ENCODE measurements around the gene EFCAB9.
"Not testable (repeated sequence)": the region's sequence is repeated elsewhere in the genome, so short reads cannot be mapped to it uniquely, and the experiment has no call there.

EFCAB9 gene

DNA sequence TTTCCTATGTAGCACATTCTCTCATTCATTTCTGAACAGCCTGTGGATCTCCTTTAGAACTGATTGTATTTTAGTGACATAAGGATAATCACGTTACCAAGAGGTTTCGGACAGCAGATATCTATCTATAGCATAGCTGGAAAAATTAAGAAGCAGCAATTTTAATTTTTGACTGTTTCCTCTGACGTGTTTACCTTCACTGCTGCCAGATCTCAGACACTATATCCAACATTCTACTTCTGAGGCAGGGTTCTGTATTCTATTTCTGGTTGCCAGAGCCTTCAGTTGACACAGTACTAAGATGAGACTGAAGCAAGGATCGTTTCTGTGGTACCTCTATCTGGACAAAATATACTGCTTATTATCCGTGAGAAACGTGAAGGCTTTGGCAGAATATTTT is at the start of gene EFCAB9:
Gene EFCAB9, plus strand, starts transcription at position 301 of the 400 bp plus-strand sequence. Its CDS starts 1 bp downstream, at position 302.
- DNase-seq, result no peak

DNA sequence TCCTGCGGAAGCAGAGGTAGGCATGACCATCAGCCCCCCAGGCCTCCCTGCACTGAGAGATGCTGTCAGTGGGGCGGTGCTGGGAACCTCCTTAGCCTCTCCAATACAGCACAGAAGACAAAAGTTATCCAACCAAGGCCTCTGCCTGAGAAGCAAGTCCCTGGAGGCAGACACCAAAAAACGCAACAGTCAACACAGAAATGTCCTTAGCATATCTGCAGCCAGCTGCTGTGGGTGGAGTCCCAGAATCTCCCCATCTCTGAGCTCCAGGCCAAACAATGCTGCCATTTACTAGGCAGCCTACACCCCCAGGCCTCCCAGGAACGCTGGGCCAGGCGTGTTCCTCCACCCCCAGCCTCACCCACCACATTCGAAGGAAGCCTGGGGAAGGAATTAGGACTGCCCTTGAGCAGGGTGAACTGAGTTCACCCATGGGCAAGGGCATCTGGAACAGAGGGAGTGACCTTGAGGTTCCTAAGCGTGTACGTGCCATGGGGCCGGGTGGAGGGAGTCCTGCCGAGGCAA is 49.6 kb upstream of the EFCAB9 start:
- DNase-seq, result no peak

DNA sequence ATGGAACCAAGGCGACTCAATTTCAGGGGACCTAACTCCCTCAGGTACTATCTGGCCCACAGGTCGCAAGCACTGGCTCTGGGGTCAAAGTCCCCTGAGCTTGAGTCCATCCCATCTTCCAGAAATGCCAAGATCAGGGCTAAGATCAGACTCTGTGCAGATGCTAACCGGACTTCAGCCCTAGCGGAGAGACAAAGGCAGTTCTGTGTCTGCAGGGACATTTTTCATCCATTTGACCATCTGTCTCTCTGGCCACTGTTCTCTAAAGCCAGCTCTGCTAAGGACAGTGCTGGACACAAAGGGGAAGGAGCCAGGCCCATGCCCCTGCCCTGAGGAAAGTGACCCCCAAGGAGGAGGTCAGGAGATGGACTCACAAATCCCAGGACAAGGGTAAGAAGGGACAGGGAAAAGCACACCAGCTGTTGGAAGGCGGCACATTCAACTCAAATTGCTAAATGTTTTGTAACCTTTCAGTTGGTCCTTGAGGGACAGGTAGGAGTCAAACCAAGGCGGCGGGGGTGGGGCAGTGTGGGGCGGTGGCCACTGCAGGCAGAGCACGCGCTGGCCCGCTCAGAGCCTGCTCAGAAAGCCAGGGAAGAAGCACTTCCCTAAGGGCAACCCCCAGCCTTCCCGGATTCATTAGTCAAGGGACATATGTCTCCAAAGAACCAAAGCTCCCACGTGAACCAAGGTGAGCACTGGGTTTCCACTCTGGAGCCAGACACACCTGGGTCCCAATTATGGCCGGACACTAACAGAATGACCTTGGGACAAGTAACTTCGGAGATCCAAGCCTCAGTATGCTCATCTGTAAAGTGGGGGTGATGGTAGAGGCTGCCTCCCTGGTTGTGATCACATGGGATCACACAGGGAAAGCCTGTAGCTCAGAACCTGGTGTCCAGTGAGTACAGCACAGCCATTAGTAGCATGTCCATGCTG is 48.8 kb upstream of the EFCAB9 start:
- no peak for DNase-seq

DNA sequence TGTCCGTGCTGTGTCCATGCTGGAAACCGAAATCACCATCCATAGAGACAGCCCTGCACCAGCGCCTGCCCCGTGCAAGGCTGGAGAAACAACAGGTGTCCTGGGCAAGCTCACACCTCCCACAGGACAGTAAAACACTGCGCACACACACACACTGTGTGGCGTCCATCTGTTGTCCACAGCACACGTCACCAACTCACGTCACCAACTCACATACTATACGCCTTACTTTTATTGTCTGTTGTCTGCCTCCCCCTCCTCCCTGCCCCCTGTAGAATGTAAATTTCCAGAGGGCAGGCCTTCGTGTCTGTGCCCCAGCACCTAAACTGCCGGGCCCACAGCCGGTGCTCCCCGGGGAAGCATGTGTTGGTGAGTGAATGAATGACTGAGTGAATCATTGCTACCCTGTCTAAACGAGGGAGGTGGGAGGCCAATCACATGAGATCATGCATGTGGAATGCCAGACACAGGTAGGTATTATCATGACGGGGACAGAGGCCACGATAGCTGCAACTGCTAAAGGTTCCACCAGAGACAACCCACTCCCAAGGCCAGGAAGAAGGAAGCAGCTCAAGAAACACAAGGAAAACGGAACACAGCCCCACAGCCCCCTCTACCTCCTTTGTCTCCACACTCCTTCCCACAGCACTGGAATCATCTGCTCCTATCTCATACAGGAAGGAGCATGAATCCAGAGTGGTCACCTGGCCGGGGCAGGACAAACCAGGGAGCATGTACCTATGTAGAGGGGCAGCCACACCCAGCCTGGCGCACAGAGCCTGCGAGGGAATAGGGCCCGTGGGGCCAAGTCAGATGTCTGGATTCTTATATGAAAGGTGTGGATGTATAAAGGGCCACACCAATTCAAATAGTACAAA is 47.9 kb upstream of the EFCAB9 start:
- no peak for DNase-seq

DNA sequence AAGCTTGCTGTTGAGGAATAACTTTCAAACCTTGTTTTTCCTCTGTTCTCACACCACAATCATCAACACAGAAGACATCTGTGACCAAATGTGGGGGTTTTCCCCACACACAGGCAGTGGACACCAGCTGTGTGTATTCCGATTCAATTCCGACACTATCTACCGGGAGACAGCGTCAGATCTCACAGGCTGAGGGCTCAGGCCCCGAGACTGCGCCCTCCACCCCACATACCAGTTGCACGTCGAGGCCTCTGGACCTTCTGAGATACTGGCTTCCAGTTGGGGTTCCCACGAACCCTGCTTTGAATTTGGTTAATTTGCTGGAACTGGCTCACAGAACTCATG is 47.3 kb upstream of the EFCAB9 start:
- DNase-seq, result no peak

DNA sequence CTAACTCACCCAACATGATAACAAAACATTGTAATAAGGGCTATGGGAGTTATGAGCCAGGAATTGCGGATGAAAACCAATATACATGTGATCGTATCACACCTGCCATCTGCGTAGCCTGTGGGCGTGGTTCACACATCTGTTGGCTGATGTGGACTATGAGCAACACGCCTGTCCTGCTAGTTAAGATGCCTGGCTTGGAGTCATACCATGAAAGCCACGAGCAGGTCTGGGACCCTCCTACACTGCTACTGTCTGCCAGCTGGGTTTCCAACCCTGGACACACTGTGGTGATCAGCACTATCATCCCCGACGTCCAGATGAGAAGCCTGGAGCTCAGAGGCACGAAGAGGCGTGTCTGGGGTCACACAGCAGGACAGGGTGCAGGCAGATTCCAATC is 46.1 kb upstream of the EFCAB9 start:
- no peak for DNase-seq

DNA sequence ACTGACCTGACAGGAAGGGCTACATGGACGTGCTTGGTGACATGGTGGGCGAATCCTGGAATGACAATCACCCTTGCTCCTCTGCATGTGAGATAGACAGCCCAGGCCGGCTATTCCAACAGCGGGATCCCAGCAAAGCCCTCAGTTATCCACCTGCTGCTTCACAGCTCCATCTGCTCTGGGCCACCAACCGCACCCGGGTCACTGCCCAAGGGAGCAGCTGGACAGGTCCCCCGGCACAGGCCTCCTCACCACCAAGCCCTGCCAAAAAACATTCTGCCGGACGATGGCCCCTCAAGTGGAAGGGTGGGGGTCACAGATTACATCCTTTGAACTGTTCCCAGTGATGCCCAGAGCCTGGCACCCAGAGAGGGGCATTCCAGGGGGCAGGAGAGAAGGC is 45.6 kb upstream of the EFCAB9 start:
- no peak for DNase-seq

DNA sequence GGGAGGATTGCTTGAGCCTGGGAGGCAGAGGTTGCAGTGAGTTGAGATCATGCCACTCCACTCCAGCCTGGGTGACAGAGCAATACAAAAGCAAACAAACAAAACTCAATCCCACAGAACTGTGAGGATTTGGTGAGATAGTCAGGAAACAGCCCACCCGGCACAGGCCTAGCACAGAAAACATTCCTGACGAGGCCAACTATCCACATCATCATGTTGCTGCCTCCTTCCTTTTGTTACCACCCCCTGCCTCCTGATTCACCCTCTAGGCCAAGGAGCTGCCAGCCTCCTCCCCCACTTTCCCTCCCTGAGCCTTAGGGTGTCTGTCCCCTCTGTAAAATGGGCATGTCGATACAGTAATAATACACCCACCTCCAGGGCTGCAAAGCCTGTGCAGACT is 44.9 kb upstream of the EFCAB9 start:
- DNase-seq, result no peak

DNA sequence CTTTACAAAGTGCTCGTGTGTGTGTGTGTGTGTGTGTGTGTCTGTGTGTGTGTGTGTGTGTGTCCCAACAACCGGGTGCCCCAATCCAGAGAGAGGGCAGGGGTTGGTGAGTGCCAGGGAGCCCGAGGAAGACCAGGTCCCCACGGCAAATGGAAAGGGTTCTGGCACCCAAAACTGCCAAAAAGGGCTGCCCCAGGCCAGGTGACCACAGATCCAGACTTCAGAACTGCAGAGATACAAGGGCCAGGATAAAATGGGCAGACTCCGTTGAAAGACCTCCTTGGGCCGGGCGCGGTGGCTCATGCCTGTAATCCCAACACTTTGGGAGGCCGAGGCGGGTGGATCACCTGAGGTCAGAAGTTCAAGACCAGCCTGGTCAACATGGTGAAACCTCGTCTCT is 44.5 kb upstream of the EFCAB9 start:
- DNase-seq, result not testable (repeated sequence)

DNA sequence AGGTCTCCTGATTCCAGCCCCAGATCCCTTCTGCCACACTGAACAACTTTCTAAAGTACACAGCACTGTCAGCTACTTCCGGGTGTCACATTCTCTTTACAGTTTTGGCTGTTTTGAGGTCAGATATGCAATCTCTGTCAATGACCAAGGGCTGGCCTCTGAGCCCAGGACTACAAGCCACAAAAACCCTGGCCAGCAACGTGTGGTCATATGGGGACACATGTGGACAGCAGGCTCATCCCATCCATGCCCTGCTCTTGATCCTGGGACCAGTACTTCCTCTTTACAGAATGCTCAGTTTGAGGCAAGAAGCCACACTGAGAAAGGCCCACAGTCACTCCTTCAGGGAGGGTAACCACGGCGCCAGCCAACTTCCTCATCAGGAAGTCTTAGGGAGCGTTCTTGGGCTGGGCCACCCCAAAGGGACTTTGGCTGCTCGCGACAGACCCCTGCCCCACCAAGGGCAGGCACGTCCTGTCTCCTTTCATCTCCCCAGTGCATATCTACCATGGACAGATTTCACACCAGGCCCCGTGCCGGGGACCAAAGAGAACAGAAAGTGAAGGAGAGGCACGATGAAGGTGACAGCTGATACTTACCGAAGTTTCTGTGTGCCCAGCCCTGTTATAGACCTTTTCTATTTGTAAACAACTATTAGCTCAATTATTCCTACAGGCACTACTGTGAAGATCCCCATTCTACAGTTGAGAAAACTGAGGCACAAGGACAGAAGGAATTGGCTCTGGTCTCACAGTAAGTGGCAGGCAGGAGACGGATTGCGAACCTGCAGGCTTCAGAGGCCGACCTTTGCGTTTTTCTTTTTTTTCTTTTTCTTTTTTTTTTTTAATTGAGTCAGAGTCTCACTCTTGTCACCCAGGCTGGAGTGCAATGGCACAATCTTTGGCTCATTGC is 43.2 kb upstream of the EFCAB9 start:
- no peak for DNase-seq

DNA sequence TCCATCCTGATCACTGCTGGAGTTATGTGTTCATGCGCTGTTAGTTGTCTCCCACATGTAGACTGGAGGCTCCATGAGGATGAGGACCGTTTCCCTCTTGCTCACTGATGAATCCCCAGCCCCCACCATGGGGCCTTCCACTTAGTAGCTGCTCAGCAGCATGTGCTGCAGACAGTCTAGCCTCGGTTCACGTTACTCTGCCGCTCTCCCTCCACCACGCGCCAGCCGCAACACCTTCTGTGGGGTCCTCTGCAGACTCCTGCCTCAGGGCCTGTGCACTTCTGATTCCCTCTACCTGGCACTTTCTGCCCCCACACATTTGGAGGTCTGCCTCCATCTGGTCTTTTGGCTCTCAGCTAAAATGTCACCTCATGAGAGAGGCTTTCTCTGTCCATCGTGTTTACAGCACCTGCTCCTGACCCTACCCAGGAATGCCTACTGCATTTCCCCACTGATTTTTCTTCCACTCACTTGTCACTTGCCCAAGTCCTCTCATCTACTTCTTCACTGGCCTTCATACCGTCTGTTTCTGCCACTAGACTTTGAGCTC is 42.2 kb upstream of the EFCAB9 start:
- DNase-seq, result no peak

DNA sequence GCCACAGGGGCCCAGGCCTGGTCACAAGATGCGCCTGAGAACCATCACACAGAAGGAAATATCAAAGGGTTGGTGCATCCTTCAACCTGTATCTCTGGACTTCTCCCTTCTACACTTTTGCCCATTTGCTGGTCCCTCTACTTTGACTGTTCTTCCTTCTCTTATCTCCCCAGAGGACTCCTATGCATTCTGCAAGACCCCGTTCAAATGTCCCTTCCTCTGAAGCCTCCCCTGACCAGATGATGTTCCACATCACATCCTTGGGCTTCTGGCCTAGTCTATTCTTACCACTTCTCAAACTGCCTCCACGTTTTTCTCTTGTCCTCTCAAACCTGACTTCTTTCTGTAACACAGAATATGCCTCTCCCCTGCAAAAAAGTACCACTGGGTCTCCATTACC is 40.3 kb upstream of the EFCAB9 start:
- DNase-seq, result no peak

DNA sequence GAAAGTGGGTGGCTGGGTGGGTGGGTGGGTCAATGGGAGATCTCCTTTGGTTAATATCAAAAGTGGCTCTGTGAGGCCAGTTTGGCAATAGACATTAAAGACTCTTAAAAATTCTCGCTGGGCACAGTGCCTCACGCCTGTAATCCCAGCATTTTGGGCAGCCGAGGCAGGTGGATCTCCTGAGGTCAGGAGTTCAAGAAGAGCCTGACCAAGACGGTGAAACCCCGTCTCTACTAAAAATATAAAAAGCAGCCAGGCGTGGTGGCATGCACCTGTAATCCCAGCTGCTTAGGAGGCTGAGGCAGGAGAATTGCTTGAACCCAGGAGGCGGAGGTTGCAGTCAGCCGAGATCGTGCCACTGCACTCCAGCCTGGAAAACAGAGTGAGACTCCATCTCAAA is 38.9 kb upstream of the EFCAB9 start:
- not testable (repeated sequence) for DNase-seq

DNA sequence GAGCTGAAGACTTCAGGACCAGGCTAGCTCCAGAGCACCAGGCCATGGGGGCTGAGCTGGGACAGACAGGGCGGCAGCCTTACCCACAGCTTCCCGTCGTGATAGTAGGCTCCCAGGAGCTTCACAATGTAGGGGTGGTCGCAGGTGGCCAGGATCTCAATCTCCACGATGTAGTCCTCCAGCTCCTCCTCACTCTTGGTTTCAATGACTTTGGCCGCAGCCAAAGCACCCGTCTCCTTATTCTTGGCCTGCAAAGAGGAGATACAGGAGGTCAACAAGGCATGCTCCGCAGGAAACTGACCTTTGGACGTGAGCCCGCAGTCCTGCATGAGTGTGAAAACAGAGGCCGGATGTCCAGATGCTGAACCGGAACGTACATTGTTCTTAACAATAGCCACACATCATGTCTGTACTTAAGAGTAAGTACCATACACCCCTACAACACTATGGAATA is 37.4 kb upstream of the EFCAB9 start:
- DNase-seq, result no peak

DNA sequence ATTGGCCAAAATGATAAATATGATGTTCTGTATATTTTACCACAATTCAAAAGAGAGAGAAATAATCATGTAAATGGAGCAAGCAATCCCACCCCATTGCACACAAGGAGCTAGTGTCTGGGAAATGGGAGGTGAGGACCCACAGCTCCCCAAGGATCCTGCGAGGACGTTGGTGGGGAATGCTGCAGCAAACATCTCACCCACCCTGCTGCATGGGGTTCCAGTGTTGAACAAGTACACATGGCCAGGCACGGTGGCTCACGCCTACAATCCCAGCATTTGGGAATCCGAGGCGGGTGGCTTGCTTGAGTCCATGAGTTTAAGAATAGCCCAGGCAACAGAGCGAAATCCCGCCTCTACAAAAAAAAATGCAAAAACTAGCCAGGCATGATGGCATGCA is 35.0 kb upstream of the EFCAB9 start:
- DNase-seq, result no peak

DNA sequence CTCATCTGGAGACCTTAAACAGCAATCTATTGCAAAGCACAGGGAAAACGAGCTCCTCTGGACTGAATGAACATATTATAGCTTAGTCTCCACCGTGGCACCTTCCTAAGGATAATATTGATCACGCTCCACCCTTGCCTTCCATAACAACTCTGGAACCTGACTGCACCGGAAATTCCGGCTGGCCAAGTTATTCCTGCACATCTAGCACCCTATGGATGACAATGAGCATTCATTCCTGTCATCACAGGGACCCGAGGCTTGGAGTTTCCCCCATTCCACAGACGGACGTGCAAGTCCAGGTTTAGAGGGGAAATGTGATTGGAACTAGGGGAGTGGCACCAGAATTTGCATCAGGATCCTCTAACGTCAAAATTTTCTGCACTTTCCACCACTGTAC is 33.5 kb upstream of the EFCAB9 start:
- no peak for DNase-seq

DNA sequence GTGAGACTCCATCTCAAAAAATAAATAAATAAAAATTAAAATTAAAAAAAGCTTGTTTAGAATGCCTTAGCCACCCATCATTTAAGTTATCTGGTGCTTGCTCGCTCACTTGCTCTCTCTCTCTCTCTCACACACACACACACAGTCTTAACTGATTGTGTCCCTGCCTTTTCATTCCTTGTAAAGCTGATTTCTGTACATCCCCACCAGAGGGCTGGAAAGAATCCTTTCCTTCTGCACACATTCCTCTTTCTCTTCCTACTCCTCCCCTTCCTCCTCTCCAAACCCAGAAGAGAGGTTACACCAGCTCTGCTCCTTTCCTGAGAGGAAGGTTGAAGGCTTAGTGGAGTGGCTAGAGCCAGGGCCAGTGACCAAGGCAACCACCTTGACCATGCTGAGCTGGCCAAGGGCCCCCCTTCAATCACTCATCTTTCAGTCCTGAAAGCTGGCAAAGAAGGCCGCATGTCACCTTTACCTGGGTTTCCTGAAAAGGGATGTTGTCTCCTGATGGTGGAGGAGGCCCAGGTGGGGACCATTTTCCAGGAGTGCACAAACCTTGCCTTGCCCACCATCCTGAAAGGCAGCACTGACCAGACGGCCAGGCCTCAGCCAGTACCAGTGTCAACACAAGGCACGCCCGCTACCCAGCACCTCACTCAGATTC is 31.5 kb upstream of the EFCAB9 start:
- no peak for DNase-seq

DNA sequence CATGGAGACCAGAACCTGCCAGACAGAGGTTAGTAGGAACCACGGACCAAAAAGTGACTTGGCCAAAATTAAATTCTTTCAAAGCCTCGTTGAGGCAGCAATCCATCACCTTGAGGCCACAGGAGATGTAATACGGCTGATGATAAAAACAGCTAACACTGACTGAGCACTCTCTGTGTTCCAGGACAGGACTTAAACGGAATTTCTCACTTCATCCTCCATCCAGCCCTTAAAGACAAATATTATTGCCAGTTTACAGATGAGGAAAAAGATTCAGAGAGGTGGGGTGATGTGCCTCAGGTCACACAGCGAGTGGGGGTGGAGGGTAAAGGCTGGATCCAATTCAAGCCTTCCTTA is 31.0 kb upstream of the EFCAB9 start:
- DNase-seq, result no peak

DNA sequence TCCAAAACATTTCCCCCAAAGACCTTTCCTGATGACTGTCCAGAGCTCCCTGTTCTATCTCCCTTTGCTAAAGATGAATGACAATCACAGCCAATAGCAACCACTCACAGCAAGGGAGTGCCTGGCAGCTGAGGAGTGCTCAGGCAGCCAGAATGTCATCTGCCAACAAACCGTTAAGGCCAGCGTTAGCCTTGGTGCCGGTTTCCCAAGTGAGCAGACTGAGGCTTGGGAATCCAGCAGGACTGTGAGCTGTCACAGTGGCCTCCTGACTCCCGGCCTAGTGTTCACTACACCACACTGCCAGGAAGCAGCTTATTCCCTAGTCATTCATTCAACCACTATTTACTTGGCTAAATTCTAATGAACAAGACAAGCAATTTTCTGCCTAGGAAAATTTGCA is 30.6 kb upstream of the EFCAB9 start:
- no peak for DNase-seq

DNA sequence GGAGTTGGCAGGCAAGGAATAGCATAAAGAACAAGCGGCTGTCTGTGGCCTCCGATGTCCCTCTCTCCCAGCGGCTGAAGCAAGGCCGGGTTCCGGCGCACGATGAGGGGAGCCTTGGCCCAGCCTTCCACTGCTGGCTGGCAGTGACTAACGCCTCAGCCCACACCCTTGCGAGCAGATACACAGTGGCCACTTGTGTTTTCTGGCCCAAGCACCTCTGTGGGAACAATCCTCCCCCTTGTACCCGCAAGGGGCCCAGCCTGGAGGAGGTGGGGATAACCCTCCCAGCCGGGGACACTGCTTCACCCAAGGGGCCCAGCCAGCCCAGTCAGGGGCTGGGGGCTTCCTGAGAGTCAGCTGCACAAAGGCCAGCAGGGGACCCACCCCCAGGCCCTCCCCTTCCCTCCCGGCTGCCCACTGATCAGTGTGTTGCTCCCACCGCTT is 29.2 kb upstream of the EFCAB9 start:
- DNase-seq, result no peak

DNA sequence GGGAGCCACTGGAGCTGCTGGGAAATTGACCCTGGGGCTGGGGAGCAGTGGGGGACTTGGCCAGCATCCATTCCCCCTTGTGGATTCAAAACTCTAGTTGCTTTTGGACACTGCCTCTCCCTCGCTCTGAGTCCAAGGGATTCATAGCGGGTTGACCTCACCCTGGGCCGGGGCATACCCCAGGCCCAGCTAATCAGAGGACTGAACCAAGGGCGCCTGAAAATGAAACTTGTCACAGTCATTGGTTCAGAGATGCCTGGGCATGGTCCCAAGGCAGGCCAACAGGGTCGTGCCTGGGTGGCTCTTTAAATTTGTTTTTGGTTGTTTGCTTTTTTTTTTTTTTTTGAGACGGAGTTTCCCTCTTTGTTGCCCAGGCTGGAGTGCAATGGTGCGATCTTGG is 28.5 kb upstream of the EFCAB9 start:
- no peak for DNase-seq
